PC-3 (cell line): ENCODE measurements around the gene LYRM9. TPM values are rescaled to one million over a fixed set of nuclear protein-coding genes. Genes with fewer than 3 reads are reported as not detected.

Experiments used
- ATAC-seq: fragments of 200-7000 bp; cut with Tn5 transposase; 2 replicates; pipeline ENCODE4 v1.9.1; 2020; ENCODE audit warnings: mild to moderate bottlenecking, moderate library complexity
- BruUV-seq: library from RNA; stranded (reverse); fragments of 400-500 nt; replicated peaks from 2 replicates; lab custom pipeline; 2021; lab: Mats Ljungman, UMichigan
- CTCF ChIA-PET: fragments of 300-600 bp; sonication (Branson Sonifier 250); formaldehyde crosslinking; loops from one replicate; lab custom pipeline; 2022; ENCODE audit warnings: antibody characterized with exemption; lab: Charles Lee
- POLR2A ChIA-PET: fragments of 300-600 bp; sonication (Branson Sonifier 250); formaldehyde crosslinking; loops from one replicate; lab custom pipeline; 2022; ENCODE audit warnings: antibody characterized with exemption; ENCODE audit not compliant: unreplicated experiment; lab: Charles Lee
- DNase-seq: peaks from one replicate; pipeline ENCODE4 v3.0.0-alpha.2; 2015
- H2AFZ ChIP-seq: fragments of 300-600 bp; sonication (generic); 2 replicates; pipeline ENCODE4 v1.6.0; 2016; ENCODE audit warnings: antibody characterized with exemption, low read length
- H3F3A ChIP-seq: fragments of 300-600 bp; sonication (generic); one replicate; pipeline ENCODE4 v1.6.0; 2017; ENCODE audit warnings: antibody characterized with exemption, low read length, control low read depth, mild to moderate bottlenecking; ENCODE audit not compliant: unreplicated experiment
- H3K27ac ChIP-seq: fragments of 300-600 bp; sonication (generic); 2 replicates; pipeline ENCODE4 v1.5.1; 2016; ENCODE audit warnings: mild to moderate bottlenecking, low read length
- H3K27me3 ChIP-seq: fragments of 300-600 bp; sonication (generic); 2 replicates; pipeline ENCODE4 v1.6.1; 2016; ENCODE audit warnings: low read length, mixed read lengths
- H3K36me3 ChIP-seq: fragments of 300-600 bp; sonication (generic); 2 replicates; pipeline ENCODE4 v1.6.1; 2016; ENCODE audit warnings: low read depth, mixed run types, low read length, mixed read lengths
- H3K4me1 ChIP-seq: fragments of 300-600 bp; sonication (generic); 2 replicates; pipeline ENCODE4 v1.5.1; 2016; ENCODE audit warnings: low read length; ENCODE audit not compliant: insufficient read depth
- H3K4me2 ChIP-seq: fragments of 300-600 bp; sonication (generic); 2 replicates; pipeline ENCODE4 v1.6.0; 2016; ENCODE audit warnings: low read length
- H3K4me3 ChIP-seq: fragments of 300-600 bp; sonication (generic); 2 replicates; pipeline ENCODE4 v1.5.1; 2016; ENCODE audit warnings: mild to moderate bottlenecking, low read length, mixed read lengths
- H3K79me2 ChIP-seq: fragments of 300-600 bp; sonication (generic); 2 replicates; pipeline ENCODE4 v1.6.1; 2017; ENCODE audit warnings: low read length, mixed read lengths
- H3K9ac ChIP-seq: fragments of 300-600 bp; sonication (generic); 2 replicates; pipeline ENCODE4 v1.6.0; 2016; ENCODE audit warnings: mild to moderate bottlenecking, low read length
- H3K9me2 ChIP-seq: fragments of 300-600 bp; sonication (generic); replicated peaks from 2 replicates; pipeline ENCODE4 v1.6.1; 2016; ENCODE audit warnings: mixed run types, low read length, mixed read lengths
- H3K9me3 ChIP-seq: fragments of 300-600 bp; sonication (generic); 2 replicates; pipeline ENCODE4 v1.6.1; 2016; ENCODE audit warnings: low read length, mixed read lengths
- H4K20me1 ChIP-seq: fragments of 300-600 bp; sonication (generic); 2 replicates; pipeline ENCODE4 v1.6.1; 2016; ENCODE audit warnings: low read length, mixed read lengths
- CTCF ChIP-seq: fragments of 300-600 bp; sonication (generic); conservative IDR thresholded peaks from 2 replicates; pipeline ENCODE4 v1.5.1; 2017; ENCODE audit warnings: antibody characterized with exemption, low read depth, mild to moderate bottlenecking, low read length
- EZH2 ChIP-seq: fragments of 300-600 bp; sonication (generic); IDR thresholded peaks from one replicate; pipeline ENCODE4 v1.6.1; 2017; ENCODE audit warnings: antibody characterized with exemption, mild to moderate bottlenecking, low read length; ENCODE audit not compliant: unreplicated experiment
- EZH2phosphoT487 ChIP-seq: fragments of 300-600 bp; sonication (generic); IDR thresholded peaks from 2 replicates; pipeline ENCODE4 v1.6.1; 2018; ENCODE audit warnings: mild to moderate bottlenecking, antibody characterized with exemption, low read length, borderline replicate concordance
- intact Hi-C: fragments of 100-400 bp; cut with micrococcal nuclease; formaldehyde crosslinking; loops from 2 replicates; pipeline ENCODE4 v1.9.0; 2023
- total RNA-seq: library from RNA; depleted of rRNA; stranded (reverse); fragments of >200 nt; gene quantifications from 2 replicates; pipeline ENCODE4 v1.2.3, GENCODE V29; 2014

LYRM9 gene
- total RNA-seq, 1 experiment from 2014 or later: 0.58 TPM

- DNase-seq: no peak
- CTCF ChIA-PET: no interaction called here
Measured at GRCh38 chr17:27868565-27868964, 24.6 kb downstream of the LYRM9 start.

GRCh38 chr17:27862840-27863239 lies 30.3 kb downstream of the LYRM9 start:
- no peaks in the 10 kb centered on the region for H3K36me3 ChIP-seq
- no peaks in the 10 kb centered on the region for H3F3A ChIP-seq
- H4K20me1 ChIP-seq: no peaks in the 10 kb centered on the region
- no peak overlapping the region for H3K4me3 ChIP-seq
- DNase-seq: no peak
- ChIA-PET POLR2A (no interaction called here), CTCF (no interaction called here)
- H3K9me3 ChIP-seq: no peaks in the 10 kb centered on the region
- H3K9ac ChIP-seq: no peak overlapping the region
- BruUV-seq: no TSS peak
- intact Hi-C loops: no loop called here
- peaks cover 22% of the 10 kb centered on the region for H3K27me3 ChIP-seq
- no peaks in the 10 kb centered on the region for H3K79me2 ChIP-seq
- no peaks in the 10 kb centered on the region for H3K9me2 ChIP-seq
- H3K4me2 ChIP-seq: no peak overlapping the region
- ATAC-seq: no peak
- H2AFZ ChIP-seq: no peak overlapping the region
- H3K27ac ChIP-seq: no peak overlapping the region
- H3K4me1 ChIP-seq: no peaks in the 10 kb centered on the region
- TF ChIP-seq CTCF: no peak
- no peak for TF ChIP-seq EZH2
- no peak for TF ChIP-seq EZH2phosphoT487

More at GRCh38 chr17:27868565-27868964, 24.6 kb downstream of the LYRM9 start:
- Histone ChIP-seq H3K4me2 (no peak overlapping the region), H3F3A (no peaks in the 10 kb centered on the region), H3K36me3 (no peaks in the 10 kb centered on the region), H2AFZ (no peak overlapping the region), H3K9ac (no peak overlapping the region), H3K4me3 (no peak overlapping the region), H4K20me1 (no peaks in the 10 kb centered on the region), H3K9me2 (no peaks in the 10 kb centered on the region), H3K27me3 (0 out of 2 replicates have a peak, but pooled peaks cover 4% of the 10 kb centered on the region), H3K27ac (no peak overlapping the region), H3K79me2 (no peaks in the 10 kb centered on the region), H3K4me1 (no peaks in the 10 kb centered on the region), H3K9me3 (no peaks in the 10 kb centered on the region)
- no peak for ATAC-seq
- POLR2A ChIA-PET: no interaction called here
- intact Hi-C loops: no loop called here
- TF ChIP-seq EZH2phosphoT487: no peak
- TF ChIP-seq EZH2: no peak
- no peak for TF ChIP-seq CTCF
- BruUV-seq: no TSS peak

- CTCF ChIA-PET: no interaction called here
- Histone ChIP-seq H3K4me1 (no peaks in the 10 kb centered on the region), H3K9ac (no peak overlapping the region), H2AFZ (no peak overlapping the region), H3K27ac (no peak overlapping the region), H3K9me2 (no peaks in the 10 kb centered on the region), H3K4me3 (no peak overlapping the region), H4K20me1 (no peaks in the 10 kb centered on the region), H3K27me3 (peaks cover 27% of the 10 kb centered on the region), H3K36me3 (no peaks in the 10 kb centered on the region), H3K79me2 (no peaks in the 10 kb centered on the region), H3F3A (no peaks in the 10 kb centered on the region), H3K4me2 (no peak overlapping the region), H3K9me3 (no peaks in the 10 kb centered on the region)
- intact Hi-C loops: no loop called here
- no peak for DNase-seq
- ATAC-seq: no peak
- TF ChIP-seq EZH2phosphoT487: no peak
- TF ChIP-seq EZH2: no peak
- TF ChIP-seq CTCF: no peak
- POLR2A ChIA-PET: no interaction called here
- no TSS peak for BruUV-seq
Measured at GRCh38 chr17:27862004-27862403, 31.2 kb downstream of the LYRM9 start.
